Measurements from ENCODE around the gene PRKCE. TPM values are rescaled to one million over a fixed set of nuclear protein-coding genes. Genes with fewer than 3 reads are reported as not detected.

The PRKCE gene
- total RNA-seq, 5 donors from 2014 or later (not counting 1 experiment from before 2014, with no cell fraction given), result 16.5 to 29.8 (median 23.4) TPM

- ATAC-seq (replicated peaks in 1 of 4), result no peak
- CTCF ChIA-PET, result interaction anchor here in 1 of 2 donors (0.7 kb wide), 1 partner anchor 220 kb away, joined by 7 read pairs; no protein-coding TSS in a partner anchor
Measured at GRCh38 chr2:46122318-46122976, 471.0 kb downstream of the PRKCE start.

GRCh38 chr2:46123013-46123412, 471.5 kb downstream of the PRKCE start:
- ATAC-seq (replicated peaks in 1 of 4), result no peak
- Histone ChIP-seq H3K36me3 (ENCODE audit: control insufficient read depth in 2 of 2, extremely low read depth in 1 of 2, insufficient read depth in 1 of 2, low read length in 1 of 2) (no peaks in the 10 kb centered on the region), H3K9me3 (no peaks in the 10 kb centered on the region), H3K4me3 (ENCODE audit: control insufficient read depth in 1 of 2, extremely low read depth in 1 of 2, low read length in 1 of 2) (no peak overlapping the region), H3K27ac (ENCODE audit: low read length) (no peak overlapping the region), H3K4me1 (ENCODE audit: control insufficient read depth in 1 of 2, extremely low read depth in 1 of 2, insufficient read depth in 2 of 2, low read length in 2 of 2) (peaks cover 0 to 4% of the 10 kb centered on the region in 2 experiments), H3K27me3 (replicated peaks in 1 of 2; ENCODE audit: control insufficient read depth in 2 of 2, extremely low read depth in 1 of 2, insufficient read depth in 2 of 2, low read length in 1 of 2) (no peaks in the 10 kb centered on the region)
- Mint-ChIP-seq H3K27ac (no peak overlapping the region), H3K4me1 (peaks cover 0 to 8% (median 4%) of the 10 kb centered on the region in 3 donors), H3K27me3 (no peaks in the 10 kb centered on the region), H3K4me3 (no peak overlapping the region), H3K36me3 (peaks cover 9% of the 10 kb centered on the region), H3K9me3 (no peaks in the 10 kb centered on the region)
- ChIA-PET CTCF (interaction anchor here (0.7 kb wide), 2 partner anchors 227 to 779 kb away, joined by 3 read pairs; no protein-coding TSS in a partner anchor), POLR2A (no interaction called here)
- DNase-seq, result no peak

More at GRCh38 chr2:46122318-46122976, 471.0 kb downstream of the PRKCE start:
- no peaks in the 10 kb centered on the region for H3K9me3 Mint-ChIP-seq
- no peak overlapping the region for H3K4me3 ChIP-seq (ENCODE audit: control insufficient read depth in 1 of 2, extremely low read depth in 1 of 2, low read length in 1 of 2)
- H3K9me3 ChIP-seq, result no peaks in the 10 kb centered on the region
- no peaks in the 10 kb centered on the region for H3K27me3 Mint-ChIP-seq
- POLR2A ChIA-PET, result no interaction called here
- WGBS (ENCODE audit: insufficient coverage), result 100% methylated on average over 2 of the region's 5 CpGs
- no peak overlapping the region for H3K27ac Mint-ChIP-seq
- H3K4me3 Mint-ChIP-seq, result no peak overlapping the region
- DNase-seq, result no peak
- H3K4me1 ChIP-seq (ENCODE audit: control insufficient read depth in 1 of 2, extremely low read depth in 1 of 2, insufficient read depth in 2 of 2, low read length in 2 of 2), result peaks cover 0 to 4% of the 10 kb centered on the region in 2 experiments
- peaks cover 0 to 8% (median 4%) of the 10 kb centered on the region in 3 donors for H3K4me1 Mint-ChIP-seq
- H3K36me3 ChIP-seq (ENCODE audit: control insufficient read depth in 2 of 2, extremely low read depth in 1 of 2, insufficient read depth in 1 of 2, low read length in 1 of 2), result no peaks in the 10 kb centered on the region
- peaks cover 12% of the 10 kb centered on the region for H3K36me3 Mint-ChIP-seq
- no peak overlapping the region for H3K27ac ChIP-seq (ENCODE audit: low read length)
- no peaks in the 10 kb centered on the region for H3K27me3 ChIP-seq (replicated peaks in 1 of 2; ENCODE audit: control insufficient read depth in 2 of 2, extremely low read depth in 1 of 2, insufficient read depth in 2 of 2, low read length in 1 of 2)

- no peak overlapping the region for H3K4me3 Mint-ChIP-seq
- H3K4me1 ChIP-seq (ENCODE audit: control insufficient read depth in 1 of 2, extremely low read depth in 1 of 2, insufficient read depth in 2 of 2, low read length in 2 of 2), result peaks cover 0 to 2% of the 10 kb centered on the region in 2 experiments
- no peaks in the 10 kb centered on the region for H3K27me3 Mint-ChIP-seq
- no peak overlapping the region for H3K4me3 ChIP-seq (ENCODE audit: control insufficient read depth in 1 of 2, extremely low read depth in 1 of 2, low read length in 1 of 2)
- ChIA-PET CTCF (no interaction called here), POLR2A (no interaction called here)
- no peak for DNase-seq
- 92% methylated on average over 2 of the region's 4 CpGs for WGBS (ENCODE audit: insufficient coverage)
- H3K9me3 Mint-ChIP-seq, result no peaks in the 10 kb centered on the region
- H3K9me3 ChIP-seq, result no peaks in the 10 kb centered on the region
- H3K27ac Mint-ChIP-seq, result no peak overlapping the region
- H3K27me3 ChIP-seq (replicated peaks in 1 of 2; ENCODE audit: control insufficient read depth in 2 of 2, extremely low read depth in 1 of 2, insufficient read depth in 2 of 2, low read length in 1 of 2), result no peaks in the 10 kb centered on the region
- H3K27ac ChIP-seq (ENCODE audit: low read length), result no peak overlapping the region
- H3K36me3 Mint-ChIP-seq, result peaks cover 8% of the 10 kb centered on the region
- no peak for ATAC-seq (replicated peaks in 1 of 4)
- peaks cover 0 to 8% (median 0%) of the 10 kb centered on the region in 3 donors for H3K4me1 Mint-ChIP-seq
- H3K36me3 ChIP-seq (ENCODE audit: control insufficient read depth in 2 of 2, extremely low read depth in 1 of 2, insufficient read depth in 1 of 2, low read length in 1 of 2), result no peaks in the 10 kb centered on the region
Measured at GRCh38 chr2:46125798-46126197, 474.3 kb downstream of the PRKCE start.

- no peaks in the 10 kb centered on the region for H3K9me3 Mint-ChIP-seq
Measured at GRCh38 chr2:46126571-46126970, 475.1 kb downstream of the PRKCE start.

GRCh38 chr2:46127176-46127575, 475.7 kb downstream of the PRKCE start:
- ATAC-seq (replicated peaks in 1 of 4), result no peak
- Histone ChIP-seq H3K27ac (ENCODE audit: low read length) (no peak overlapping the region), H3K36me3 (ENCODE audit: control insufficient read depth in 2 of 2, extremely low read depth in 1 of 2, insufficient read depth in 1 of 2, low read length in 1 of 2) (no peaks in the 10 kb centered on the region), H3K27me3 (replicated peaks in 1 of 2; ENCODE audit: control insufficient read depth in 2 of 2, extremely low read depth in 1 of 2, insufficient read depth in 2 of 2, low read length in 1 of 2) (no peaks in the 10 kb centered on the region), H3K9me3 (no peaks in the 10 kb centered on the region), H3K4me3 (ENCODE audit: control insufficient read depth in 1 of 2, extremely low read depth in 1 of 2, low read length in 1 of 2) (no peak overlapping the region), H3K4me1 (ENCODE audit: control insufficient read depth in 1 of 2, extremely low read depth in 1 of 2, insufficient read depth in 2 of 2, low read length in 2 of 2) (no peaks in the 10 kb centered on the region)
- no peak overlapping the region for H3K4me3 Mint-ChIP-seq
- DNase-seq, result no peak
- ChIA-PET POLR2A (no interaction called here), CTCF (interaction anchor here in 1 of 2 donors (1.5 kb wide), 1 partner anchor 64 kb away, joined by 4 read pairs; no protein-coding TSS in a partner anchor)
- WGBS (ENCODE audit: insufficient coverage), result no CpG with 5 or more reads among the region's 3 CpGs
- H3K27me3 Mint-ChIP-seq, result no peaks in the 10 kb centered on the region
- H3K4me1 Mint-ChIP-seq, result peaks cover 0 to 8% (median 0%) of the 10 kb centered on the region in 3 donors
- no peaks in the 10 kb centered on the region for H3K9me3 Mint-ChIP-seq
- peaks cover 10% of the 10 kb centered on the region for H3K36me3 Mint-ChIP-seq
- H3K27ac Mint-ChIP-seq, result no peak overlapping the region

More at GRCh38 chr2:46126571-46126970, 475.1 kb downstream of the PRKCE start:
- no peaks in the 10 kb centered on the region for H3K9me3 ChIP-seq
- peaks cover 8% of the 10 kb centered on the region for H3K36me3 Mint-ChIP-seq
- no peak overlapping the region for H3K27ac ChIP-seq (ENCODE audit: low read length)
- H3K27me3 ChIP-seq (replicated peaks in 1 of 2; ENCODE audit: control insufficient read depth in 2 of 2, extremely low read depth in 1 of 2, insufficient read depth in 2 of 2, low read length in 1 of 2), result no peaks in the 10 kb centered on the region
- 94% methylated on average over 2 of the region's 4 CpGs for WGBS (ENCODE audit: insufficient coverage)
- CTCF ChIA-PET, result no interaction called here
- no peaks in the 10 kb centered on the region for H3K4me1 ChIP-seq (ENCODE audit: control insufficient read depth in 1 of 2, extremely low read depth in 1 of 2, insufficient read depth in 2 of 2, low read length in 2 of 2)
- no peak overlapping the region for H3K27ac Mint-ChIP-seq
- no peak overlapping the region for H3K4me3 Mint-ChIP-seq
- no peaks in the 10 kb centered on the region for H3K36me3 ChIP-seq (ENCODE audit: control insufficient read depth in 2 of 2, extremely low read depth in 1 of 2, insufficient read depth in 1 of 2, low read length in 1 of 2)
- DNase-seq (no peak), ATAC-seq (replicated peaks in 1 of 4) (no peak)
- peaks cover 0 to 8% (median 0%) of the 10 kb centered on the region in 3 donors for H3K4me1 Mint-ChIP-seq
- H3K4me3 ChIP-seq (ENCODE audit: control insufficient read depth in 1 of 2, extremely low read depth in 1 of 2, low read length in 1 of 2), result no peak overlapping the region
- POLR2A ChIA-PET, result no interaction called here
- H3K27me3 Mint-ChIP-seq, result no peaks in the 10 kb centered on the region

GRCh38 chr2:46130511-46130910, 479.0 kb downstream of the PRKCE start:
- Mint-ChIP-seq H3K9me3 (no peaks in the 10 kb centered on the region), H3K36me3 (peaks cover 19% of the 10 kb centered on the region), H3K4me1 (no peaks in the 10 kb centered on the region), H3K27me3 (no peaks in the 10 kb centered on the region), H3K4me3 (no peak overlapping the region), H3K27ac (no peak overlapping the region)
- no peaks in the 10 kb centered on the region for H3K36me3 ChIP-seq (ENCODE audit: control insufficient read depth in 2 of 2, extremely low read depth in 1 of 2, insufficient read depth in 1 of 2, low read length in 1 of 2)
- no peak overlapping the region for H3K4me3 ChIP-seq (ENCODE audit: control insufficient read depth in 1 of 2, extremely low read depth in 1 of 2, low read length in 1 of 2)
- no peaks in the 10 kb centered on the region for H3K9me3 ChIP-seq
- POLR2A ChIA-PET, result no interaction called here
- CTCF ChIA-PET, result no interaction called here
- H3K27me3 ChIP-seq (replicated peaks in 1 of 2; ENCODE audit: control insufficient read depth in 2 of 2, extremely low read depth in 1 of 2, insufficient read depth in 2 of 2, low read length in 1 of 2), result no peaks in the 10 kb centered on the region
- no CpG with 5 or more reads among the region's 4 CpGs for WGBS (ENCODE audit: insufficient coverage)
- H3K4me1 ChIP-seq (ENCODE audit: control insufficient read depth in 1 of 2, extremely low read depth in 1 of 2, insufficient read depth in 2 of 2, low read length in 2 of 2), result no peaks in the 10 kb centered on the region
- H3K27ac ChIP-seq (ENCODE audit: low read length), result no peak overlapping the region
- no peak for ATAC-seq (replicated peaks in 1 of 4)
- DNase-seq, result no peak
